CD4-positive, alpha-beta T cell treated with Interleukin-4 for 4 hours (primary cell): ENCODE measurements around the gene TMEM74B.
"Not testable (repeated sequence)": the region's sequence is repeated elsewhere in the genome, so short reads cannot be mapped to it uniquely, and the experiment has no call there.

Experiments used
- DNase-seq: peaks from one replicate; pipeline ENCODE4 v3.0.0-alpha.2; 2020

TMEM74B gene

DNA sequence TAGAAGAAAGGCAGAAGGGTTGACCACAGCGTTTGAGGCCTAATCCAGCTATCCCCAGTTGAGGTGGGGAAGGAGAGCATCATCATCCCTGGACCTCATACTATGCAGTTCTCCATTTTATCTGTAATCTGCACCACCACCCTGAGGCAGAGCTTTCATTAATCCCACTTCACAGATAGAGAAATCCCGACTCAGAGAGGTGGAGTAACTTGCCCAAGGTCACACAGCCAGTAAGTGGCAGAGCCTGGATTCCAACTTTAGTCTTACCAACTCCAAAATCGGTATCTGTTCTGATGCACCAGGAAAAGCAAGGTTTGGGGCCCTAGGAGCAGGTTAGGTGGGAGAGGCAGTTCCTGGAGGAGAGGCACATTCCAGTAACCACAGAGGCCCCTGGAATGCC, 6.7 kb downstream of the TMEM74B start:
- DNase-seq: no peak

- DNase-seq: no peak
Observed at GRCh38 chr20:1177680-1178079, 7.1 kb downstream of the TMEM74B start.

DNA sequence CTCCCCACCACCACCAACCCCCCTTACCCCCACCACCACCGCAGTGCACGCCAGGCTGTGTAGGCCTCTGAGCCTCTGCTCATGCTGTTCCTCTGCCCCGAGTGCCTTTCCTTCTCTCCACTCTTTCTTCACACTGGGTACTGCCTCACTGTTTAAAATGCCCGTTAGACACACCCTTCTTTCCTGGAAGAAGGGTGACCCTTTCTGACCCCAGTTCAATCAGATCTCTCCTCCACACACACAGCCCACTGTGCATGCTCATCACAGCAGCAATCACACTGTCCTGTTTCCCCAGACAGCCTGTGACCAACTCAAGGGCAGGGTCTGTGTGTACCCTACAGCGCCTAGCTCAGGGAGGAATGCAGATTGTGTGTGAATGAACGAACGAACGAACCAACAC, 10.0 kb downstream of the TMEM74B start:
- no peak for DNase-seq

- DNase-seq: no peak
Observed at GRCh38 chr20:1173698-1174097, 11.1 kb downstream of the TMEM74B start.

DNA sequence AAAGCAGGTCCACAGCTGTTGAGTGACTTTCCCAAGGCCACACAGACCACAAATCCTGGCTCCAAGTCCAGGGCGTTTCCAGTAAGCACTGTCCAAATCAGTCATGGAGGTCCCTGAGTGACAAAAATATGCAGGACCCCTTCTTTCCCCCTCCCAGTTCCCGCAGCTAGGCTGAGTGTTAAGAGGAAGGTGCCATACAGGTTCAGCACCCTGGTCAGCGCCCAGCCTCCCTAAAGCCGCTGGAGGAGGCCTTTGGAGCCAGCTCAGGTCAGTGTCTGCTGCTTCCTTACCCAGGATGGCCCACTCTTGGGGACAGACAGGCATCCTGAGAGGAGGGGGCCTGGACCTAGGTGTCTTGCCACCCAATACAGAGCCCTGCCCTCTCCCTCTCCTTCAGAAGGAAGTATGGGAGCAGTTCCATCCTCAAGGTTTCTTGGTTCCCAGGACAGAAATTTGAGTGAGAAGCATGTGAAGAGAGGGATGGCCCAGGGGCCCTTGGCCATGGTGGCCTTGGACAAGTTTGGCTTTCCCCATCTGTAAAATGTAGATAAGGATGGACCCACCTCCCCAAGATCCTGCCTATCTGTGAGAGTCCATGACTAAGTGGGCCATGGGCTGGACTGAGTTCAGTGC, 13.2 kb downstream of the TMEM74B start:
- no peak for DNase-seq

DNA sequence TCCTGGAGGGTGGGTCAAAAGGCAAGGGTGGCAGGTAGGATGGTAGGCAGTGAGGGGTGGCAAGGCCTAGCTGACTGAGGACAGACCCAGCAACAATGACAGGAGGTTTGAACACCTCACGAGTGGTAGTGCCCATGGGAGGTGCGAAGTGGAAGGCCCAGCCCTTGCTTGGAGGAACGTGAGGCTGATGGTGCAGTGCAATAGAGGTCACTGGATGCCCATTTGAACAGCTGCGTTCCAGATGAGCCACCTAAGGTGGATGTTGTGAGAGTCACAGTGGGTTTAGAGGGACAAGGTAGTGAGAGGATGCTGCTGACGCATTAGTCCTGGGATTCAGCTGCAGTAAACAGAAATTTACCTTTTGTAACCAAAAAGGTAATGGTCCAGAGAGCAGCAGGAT, 15.6 kb downstream of the TMEM74B start:
- no peak for DNase-seq

DNA sequence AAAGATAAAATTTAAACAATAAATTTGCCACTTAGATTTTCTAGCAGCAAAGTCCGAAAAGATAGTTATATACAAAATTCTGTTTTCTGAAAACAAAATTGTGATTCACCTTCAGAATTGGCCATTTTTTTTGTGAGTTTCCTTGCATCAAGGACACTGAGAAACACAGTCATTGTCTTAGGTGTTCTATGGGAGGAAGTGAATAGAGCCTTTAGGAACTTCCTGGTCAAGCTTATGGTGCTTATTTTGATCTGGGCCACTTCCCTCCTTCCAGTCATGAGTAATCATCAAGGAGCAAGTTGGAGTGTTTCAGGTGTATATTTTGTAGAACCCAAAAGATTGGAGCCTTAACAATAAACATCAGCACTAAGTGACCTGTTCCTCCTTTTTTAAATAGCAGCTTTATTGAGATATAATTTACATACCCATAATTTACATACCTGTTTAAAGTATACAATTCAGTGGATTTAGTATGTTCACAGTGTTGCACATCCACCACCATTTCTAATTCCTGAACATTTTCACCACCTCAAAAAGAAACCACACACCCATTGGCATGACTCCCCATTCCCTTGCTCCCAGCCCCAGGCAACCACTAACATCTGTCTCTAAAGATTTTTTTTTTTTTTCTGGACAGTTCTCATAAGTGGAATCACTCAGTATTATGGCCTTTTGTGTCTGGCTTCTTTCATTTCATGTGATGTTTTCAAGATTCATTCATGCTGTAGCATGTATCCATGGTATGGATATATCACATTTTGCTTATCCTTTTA, 17.6 kb downstream of the TMEM74B start:
- DNase-seq: no peak

DNA sequence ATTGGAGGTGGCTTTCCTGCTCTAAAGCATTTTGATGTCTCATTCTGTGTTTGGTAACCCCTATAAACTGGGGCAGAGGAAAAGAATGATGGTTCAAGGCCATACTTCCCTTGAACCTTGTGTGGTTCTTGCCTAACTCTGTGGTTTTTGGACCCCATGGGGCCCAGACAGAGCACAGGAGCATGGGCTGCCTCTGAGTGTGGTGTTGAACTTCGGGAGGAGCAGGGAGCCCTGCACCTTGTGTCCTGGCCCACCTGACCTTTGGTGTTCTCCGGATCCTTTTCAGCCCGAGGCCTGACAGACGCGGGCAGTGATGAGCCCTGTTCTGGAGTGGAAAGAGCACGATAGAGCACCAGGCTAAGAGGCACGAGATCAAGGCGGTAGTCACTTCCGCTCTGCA, 18.8 kb downstream of the TMEM74B start:
- no peak for DNase-seq

DNA sequence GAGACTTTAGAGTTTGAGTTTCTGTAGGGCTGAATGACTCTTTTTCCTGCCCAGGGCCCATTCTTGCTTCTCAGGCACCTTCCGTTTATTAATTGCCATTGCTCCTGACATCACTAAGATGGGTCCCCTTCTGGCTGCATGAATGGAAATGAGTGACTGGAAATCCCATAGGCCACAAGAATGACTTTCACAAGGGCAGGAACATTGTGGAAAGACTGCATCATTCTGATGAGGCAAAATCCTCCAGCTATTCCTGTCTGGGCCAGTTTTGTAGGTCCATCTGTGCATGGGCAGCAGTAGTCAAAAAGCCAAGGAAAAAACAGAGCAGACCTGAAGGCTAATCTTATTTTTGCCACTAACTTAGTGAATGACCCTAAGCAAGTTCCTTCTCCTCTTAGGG, 19.3 kb downstream of the TMEM74B start:
- DNase-seq: no peak

DNA sequence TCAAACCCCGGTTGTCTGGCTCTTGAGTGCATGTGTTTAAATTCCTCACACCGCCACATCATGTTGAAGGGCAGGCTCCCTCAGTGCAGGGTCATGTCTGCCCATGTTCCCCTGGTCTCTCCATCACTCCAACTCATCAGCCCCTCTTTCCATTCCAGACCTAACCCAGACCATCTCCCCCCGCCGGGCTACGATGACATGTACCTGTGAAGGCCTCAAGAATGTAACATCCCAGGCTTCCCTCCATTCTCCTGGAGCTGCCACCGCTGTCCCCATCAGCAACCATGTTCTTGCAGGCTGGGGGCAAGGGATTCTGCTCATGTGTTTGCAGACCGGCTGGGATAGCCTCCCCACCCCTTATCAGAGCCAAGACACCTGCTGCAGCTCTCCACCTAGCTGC, 19.9 kb downstream of the TMEM74B start:
- no peak for DNase-seq

GRCh38 chr20:1163653-1164052, 21.1 kb downstream of the TMEM74B start:
- no peak for DNase-seq

GRCh38 chr20:1163105-1163504, 21.7 kb downstream of the TMEM74B start:
- no peak for DNase-seq

- DNase-seq: no peak
Observed at GRCh38 chr20:1160991-1161390, 23.8 kb downstream of the TMEM74B start.

DNA sequence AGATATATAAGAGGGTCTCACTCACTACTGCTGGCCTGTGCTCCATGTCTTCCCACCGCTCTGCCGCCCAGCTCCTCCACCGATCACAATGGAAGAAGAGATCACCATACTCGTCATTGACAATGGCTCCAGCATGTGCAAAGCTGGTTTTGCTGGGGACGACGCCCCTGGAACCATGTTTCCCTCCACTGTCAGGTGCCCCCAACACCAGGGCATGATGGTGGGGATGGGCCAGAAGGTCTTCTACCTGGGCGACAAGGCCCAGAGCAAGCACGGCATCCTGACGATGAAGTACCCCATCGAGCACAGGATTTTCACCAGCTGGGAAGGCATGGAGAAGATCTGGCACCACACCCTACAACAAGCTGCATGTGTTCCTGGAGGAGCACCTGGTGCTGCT, 24.3 kb downstream of the TMEM74B start:
- no peak for DNase-seq

GRCh38 chr20:1155342-1155741, 29.4 kb downstream of the TMEM74B start:
- no peak for DNase-seq

GRCh38 chr20:1154691-1155090, 30.1 kb downstream of the TMEM74B start:
- DNase-seq: no peak

DNA sequence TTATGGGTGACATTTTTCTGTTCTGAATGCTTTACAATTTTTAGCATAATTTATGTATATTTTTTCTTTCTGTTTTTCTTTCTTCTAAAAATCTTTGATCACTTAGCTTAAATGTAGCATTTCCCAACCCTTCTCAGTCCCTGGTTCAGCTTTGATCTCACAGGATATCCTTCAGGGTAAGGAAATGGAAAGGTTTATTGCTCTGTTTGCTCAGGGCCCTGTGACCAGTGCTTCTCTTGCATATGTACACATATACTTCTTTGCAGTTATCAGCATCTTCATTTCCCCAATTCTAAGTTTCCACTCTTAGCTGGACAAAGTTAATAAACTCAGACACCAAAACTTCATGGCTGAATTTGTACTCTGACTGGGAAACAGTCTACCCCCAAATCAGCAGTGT, 30.6 kb downstream of the TMEM74B start:
- no peak for DNase-seq

DNA sequence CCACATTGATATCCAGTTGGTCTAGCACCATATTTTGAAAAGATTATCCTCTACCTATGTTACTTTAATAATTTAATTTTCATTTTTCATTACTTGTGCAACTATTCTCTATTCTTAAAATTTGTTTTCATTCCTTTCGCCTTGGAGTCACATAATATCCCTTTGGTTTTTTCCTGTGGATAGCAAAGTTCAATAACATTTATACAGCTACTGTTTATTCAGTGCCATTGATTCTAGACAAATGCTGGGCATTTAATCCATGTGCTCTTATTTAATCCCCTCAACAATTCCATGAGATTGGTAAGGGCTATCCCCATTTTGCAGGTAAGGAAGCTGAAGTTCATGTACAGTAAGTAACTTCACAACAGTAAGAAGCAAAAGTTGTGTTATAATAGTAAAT, 33.8 kb downstream of the TMEM74B start:
- DNase-seq: no peak

DNA sequence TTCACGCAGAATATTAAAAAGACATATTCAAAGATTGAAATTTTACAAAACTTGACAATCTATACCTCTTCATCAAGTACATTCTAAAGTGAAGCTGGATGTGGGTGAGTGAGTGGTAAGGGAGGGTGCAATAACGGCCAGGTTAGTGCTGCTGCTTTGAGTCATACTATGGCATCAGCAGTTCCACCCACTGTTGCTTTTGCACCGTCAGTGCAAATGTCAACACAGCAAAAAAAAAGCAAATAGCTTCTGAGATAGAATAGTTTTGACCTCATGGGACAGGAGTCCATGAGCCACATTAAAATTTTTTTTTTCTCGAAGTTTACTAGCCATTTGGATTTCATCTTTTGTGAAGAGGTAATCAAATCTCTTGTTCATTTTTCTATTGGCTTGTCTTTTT, 34.6 kb downstream of the TMEM74B start:
- DNase-seq: no peak

DNA sequence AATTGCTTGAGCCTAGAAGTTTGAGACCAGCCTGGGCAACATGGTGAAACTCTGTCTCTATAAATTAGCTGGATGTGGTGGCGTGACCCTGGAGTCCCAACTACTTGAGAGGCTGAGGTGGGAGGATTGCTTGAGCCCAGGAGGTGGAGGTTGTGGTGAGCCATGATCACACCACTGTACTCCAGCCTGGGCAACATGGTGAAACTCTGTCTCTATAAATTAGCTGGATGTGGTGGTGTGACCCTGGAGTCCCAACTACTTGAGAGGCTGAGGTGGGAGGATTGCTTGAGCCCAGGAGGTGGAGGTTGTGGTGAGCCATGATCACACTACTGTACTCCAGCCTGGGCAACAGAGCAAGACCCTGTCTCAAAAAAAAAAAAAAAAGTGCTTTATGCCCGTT, 35.0 kb downstream of the TMEM74B start:
- not testable (repeated sequence) for DNase-seq

DNA sequence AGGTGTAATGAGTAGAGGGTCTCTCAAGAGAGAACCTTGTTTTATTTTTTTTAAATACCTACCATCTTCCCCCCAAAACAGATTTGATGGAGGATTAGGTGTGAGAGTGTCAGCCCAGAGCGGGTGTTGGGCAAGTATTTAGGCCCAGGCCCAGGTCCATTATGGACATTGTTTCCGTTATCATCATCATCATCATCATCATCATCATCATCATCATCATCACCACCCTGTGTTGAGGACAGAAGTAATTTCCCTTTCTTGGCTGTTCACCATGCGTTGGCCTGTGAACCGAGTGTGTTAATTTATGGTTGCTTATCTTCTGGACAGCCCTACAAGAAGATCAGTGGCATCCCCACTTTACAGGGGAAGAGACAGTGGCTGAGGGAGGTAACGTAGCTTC, 37.8 kb downstream of the TMEM74B start:
- DNase-seq: no peak

DNA sequence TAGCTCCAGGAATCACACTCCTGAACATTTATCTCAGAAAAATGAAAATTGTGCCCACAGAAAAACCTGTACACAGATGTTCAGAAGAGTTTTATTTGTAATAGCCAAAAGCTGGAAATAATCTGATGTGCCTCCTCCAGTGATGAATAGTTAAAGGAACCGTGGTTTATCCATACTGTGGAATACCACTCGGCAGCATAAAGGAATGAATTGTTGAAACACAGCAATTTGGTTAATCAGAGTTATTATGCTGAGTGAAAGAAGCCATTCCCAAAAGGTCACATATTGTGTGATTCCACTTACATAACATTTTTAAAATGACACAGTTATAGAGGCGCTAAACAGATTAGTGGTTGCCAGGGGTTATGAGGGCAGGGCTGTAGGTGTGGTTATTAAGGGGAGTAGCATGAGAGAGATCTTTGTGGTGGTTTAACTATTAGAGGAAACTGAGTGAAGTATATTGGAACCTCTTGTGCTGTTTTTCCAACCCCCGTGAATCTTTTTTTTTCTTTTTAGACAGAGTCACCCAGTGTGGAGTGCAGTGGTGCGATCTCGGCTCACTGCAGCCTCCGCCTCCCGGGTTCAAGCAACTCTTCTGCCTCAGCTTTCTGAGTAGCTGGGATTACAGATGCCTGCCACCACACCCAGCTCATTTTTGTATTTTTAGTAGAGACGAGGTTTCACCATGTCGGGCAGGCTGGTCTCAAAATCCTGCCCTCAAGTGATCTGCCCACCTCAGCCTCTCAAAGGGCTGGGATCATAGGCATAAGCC, 40.2 kb downstream of the TMEM74B start:
- DNase-seq: no peak

GRCh38 chr20:1137236-1137635, 47.5 kb downstream of the TMEM74B start:
- DNase-seq: no peak

DNA sequence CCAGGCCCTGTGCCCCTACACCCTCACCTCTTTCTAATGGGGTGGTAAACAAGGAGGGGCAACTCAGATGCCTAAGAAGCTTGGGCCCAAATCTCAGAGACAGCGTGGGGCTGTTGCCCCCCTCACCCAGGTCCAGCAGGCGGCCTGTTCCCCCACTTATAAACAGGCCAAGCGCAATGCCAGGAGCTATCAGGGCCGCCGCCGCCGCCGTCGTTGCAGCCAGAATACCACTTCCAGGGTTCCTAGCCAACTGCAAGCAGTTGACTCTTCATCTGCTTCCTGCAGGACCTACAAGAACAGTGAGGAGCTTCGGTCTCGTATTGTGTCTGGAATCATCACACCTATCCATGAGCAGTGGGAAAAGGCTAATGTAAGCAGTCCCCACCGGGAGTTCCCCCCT, 49.9 kb downstream of the TMEM74B start:
- DNase-seq: no peak
